Endodermal cell (in vitro differentiated cells): ENCODE results near the gene FYB2. TPM values are rescaled to one million over a fixed set of nuclear protein-coding genes. Genes with fewer than 3 reads are reported as not detected.

ENCODE experiments used
- DNase-seq: peaks from one replicate; pipeline ENCODE4 v3.0.0-alpha.2; 2017
- H3K27ac ChIP-seq: 2 replicates; pipeline ENCODE4 v1.5.1; 2013; ENCODE audit warnings: mild to moderate bottlenecking, low read depth, low read length, moderate library complexity
- H3K27me3 ChIP-seq: 2 replicates; pipeline ENCODE4 v1.6.1; 2013; ENCODE audit warnings: mild to moderate bottlenecking, low read length, moderate library complexity; ENCODE audit not compliant: insufficient read depth, control insufficient read depth, poor library complexity, severe bottlenecking
- H3K36me3 ChIP-seq: 2 replicates; pipeline ENCODE4 v1.7.0; 2013; ENCODE audit warnings: mild to moderate bottlenecking, low read length, moderate library complexity; ENCODE audit not compliant: control insufficient read depth, insufficient read depth
- H3K4me1 ChIP-seq: one replicate; pipeline ENCODE4 v1.7.0; 2013; ENCODE audit warnings: low read length; ENCODE audit not compliant: control insufficient read depth, insufficient read depth
- H3K4me3 ChIP-seq: 2 replicates; pipeline ENCODE4 v1.5.1; 2013; ENCODE audit warnings: mild to moderate bottlenecking, low read length, moderate library complexity
- H3K9ac ChIP-seq: 2 replicates; pipeline ENCODE4 v1.6.1; 2013; ENCODE audit warnings: mild to moderate bottlenecking, low read length, moderate library complexity; ENCODE audit not compliant: poor library complexity, severe bottlenecking; ENCODE audit errors: extremely low read depth
- H3K9me3 ChIP-seq: 2 replicates; pipeline ENCODE4 v1.6.1; 2013; ENCODE audit warnings: mild to moderate bottlenecking, low read length, moderate library complexity; ENCODE audit not compliant: control insufficient read depth
- H3K27ac Mint-ChIP-seq: 2 replicates; pipeline ENCODE4 v1.8.0; 2020; ENCODE audit warnings: mixed read lengths
- H3K27me3 Mint-ChIP-seq: 2 replicates; pipeline ENCODE4 v1.8.0; 2021; ENCODE audit warnings: mild to moderate bottlenecking, mixed read lengths; ENCODE audit not compliant: insufficient read depth
- H3K36me3 Mint-ChIP-seq: 2 replicates; pipeline ENCODE4 v1.8.0; 2020; ENCODE audit warnings: low read depth, mixed read lengths
- H3K4me1 Mint-ChIP-seq: 2 replicates; pipeline ENCODE4 v1.8.0; 2020; ENCODE audit warnings: mixed read lengths
- H3K4me3 Mint-ChIP-seq: 2 replicates; pipeline ENCODE4 v1.8.0; 2020; ENCODE audit warnings: mild to moderate bottlenecking, moderate library complexity, mixed read lengths
- H3K9me3 Mint-ChIP-seq: 2 replicates; pipeline ENCODE4 v1.8.0; 2020; ENCODE audit warnings: mild to moderate bottlenecking, mixed read lengths
- CTCF ChIP-seq: fragments of 200-600 bp; sonication (generic); conservative IDR thresholded peaks from 2 replicates; pipeline ENCODE4 v1.5.0; 2021; ENCODE audit warnings: antibody characterized with exemption, mild to moderate bottlenecking
- WGBS, 2 experiments: methylation state at CpG; one replicate each; pipeline versions ENCODE4 v1.1.5 to v1.1.7; 2013; ENCODE audit warnings: missing lambda C conversion rate in 2 of 2, mixed read lengths in 1 of 2; ENCODE audit not compliant: insufficient coverage in 1 of 2, insufficient read length in 1 of 2; 5-methylcytosine and 5-hydroxymethylcytosine counted together
- total RNA-seq, 2 donors: library from RNA; stranded (reverse); fragmentation: NEBNext Ultra II Directional in 1 of 2; extraction: Animal tissue kit (Norgen Biotek cat#: 25700) in 1 of 2; gene quantifications; 2 replicates in 1 of 2; 3 replicates in 1 of 2; pipeline ENCODE4 v1.2.1, GENCODE V29; 2021

The FYB2 gene
- total RNA-seq, 2 donors from 2014 or later = 8.2 to 12.0 TPM

DNA sequence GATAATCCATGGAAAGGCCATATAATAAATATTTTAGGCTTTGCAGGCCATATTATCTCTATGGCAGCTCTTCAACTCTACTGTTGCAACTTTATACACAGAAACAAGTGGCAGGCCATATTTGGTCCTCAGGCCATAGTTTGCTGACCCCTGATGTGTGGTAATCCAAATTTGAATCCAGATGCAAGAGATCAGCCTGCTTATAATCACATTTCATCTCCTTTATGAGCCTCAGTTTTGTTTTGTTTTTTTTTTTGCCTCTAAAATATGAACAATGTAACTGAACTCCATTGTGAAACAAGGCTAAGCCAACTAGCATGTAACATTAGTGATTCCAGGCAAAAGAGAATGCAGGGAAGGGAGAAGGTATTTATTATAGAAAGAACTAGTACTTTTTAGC, 92.5 kb downstream of the FYB2 start:
- H3K4me1 Mint-ChIP-seq = no peaks in the 10 kb centered on the region
- Histone ChIP-seq H3K27me3 (no peaks in the 10 kb centered on the region), H3K4me1 (no peaks in the 10 kb centered on the region), H3K4me3 (no peak overlapping the region), H3K36me3 (no peaks in the 10 kb centered on the region), H3K9ac (no peak overlapping the region), H3K9me3 (no peaks in the 10 kb centered on the region), H3K27ac (no peak overlapping the region)
- no peaks in the 10 kb centered on the region for H3K36me3 Mint-ChIP-seq
- TF ChIP-seq CTCF = no peak
- no peak overlapping the region for H3K4me3 Mint-ChIP-seq
- no peak for DNase-seq
- H3K27me3 Mint-ChIP-seq = peaks cover 6% of the 10 kb centered on the region
- H3K27ac Mint-ChIP-seq = no peak overlapping the region
- H3K9me3 Mint-ChIP-seq = no peaks in the 10 kb centered on the region

GRCh38 chr1:56719171-56719570, 100.0 kb downstream of the FYB2 start:
- Histone ChIP-seq H3K9ac (no peak overlapping the region), H3K4me3 (no peak overlapping the region), H3K27me3 (no peaks in the 10 kb centered on the region), H3K9me3 (no peaks in the 10 kb centered on the region), H3K36me3 (no peaks in the 10 kb centered on the region), H3K27ac (no peak overlapping the region), H3K4me1 (no peaks in the 10 kb centered on the region)
- Mint-ChIP-seq H3K27ac (no peak overlapping the region), H3K36me3 (no peaks in the 10 kb centered on the region), H3K27me3 (no peaks in the 10 kb centered on the region), H3K9me3 (no peaks in the 10 kb centered on the region), H3K4me3 (no peak overlapping the region), H3K4me1 (no peaks in the 10 kb centered on the region)
- 83% methylated on average over 1 of the region's 1 CpG for WGBS, 2 experiments
- no peak for DNase-seq
- TF ChIP-seq CTCF = no peak

DNA sequence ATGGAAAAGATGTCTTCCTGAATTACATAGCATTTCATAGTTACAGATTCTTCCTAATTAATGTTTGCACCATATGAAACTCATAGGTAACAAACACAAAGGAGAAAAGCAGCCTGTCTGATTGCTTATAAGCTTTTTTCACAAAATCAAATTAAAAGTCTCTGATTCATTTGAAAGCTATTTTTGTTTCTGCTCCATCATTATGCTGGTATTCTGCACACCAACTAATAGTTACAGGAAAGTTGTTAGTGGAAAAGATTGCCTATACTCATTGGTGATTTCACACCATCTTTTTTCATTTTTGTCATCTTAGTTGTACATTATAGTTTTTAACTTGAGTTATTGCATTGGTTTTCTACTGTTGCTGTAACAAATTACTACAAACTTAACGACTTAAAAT, 104.0 kb downstream of the FYB2 start:
- H3K27ac ChIP-seq = no peak overlapping the region
- Mint-ChIP-seq H3K4me3 (no peak overlapping the region), H3K9me3 (no peaks in the 10 kb centered on the region), H3K27me3 (no peaks in the 10 kb centered on the region), H3K36me3 (no peaks in the 10 kb centered on the region), H3K27ac (no peak overlapping the region), H3K4me1 (peaks cover 2% of the 10 kb centered on the region)
- H3K9ac ChIP-seq = no peak overlapping the region
- no peaks in the 10 kb centered on the region for H3K27me3 ChIP-seq
- TF ChIP-seq CTCF = no peak
- no peaks in the 10 kb centered on the region for H3K9me3 ChIP-seq
- DNase-seq = no peak
- H3K4me1 ChIP-seq = no peaks in the 10 kb centered on the region
- no CpG with 5 or more reads among the region's 1 CpG for WGBS, 2 experiments
- H3K4me3 ChIP-seq = no peak overlapping the region
- no peaks in the 10 kb centered on the region for H3K36me3 ChIP-seq
